ENCODE results near the gene TNF.
A peak's percentile ranks its signal among the peaks of the same experiment; 100 is the strongest.

The TNF gene

GRCh38 chr6:31545291-31545690 is 30.1 kb upstream of the TNF start:
- no peak for DNase-seq

GRCh38 chr6:31546339-31546957 is 28.9 kb upstream of the TNF start, which contains the start of gene ATP6V1G2:
ATP6V1G2 (minus strand) TSS chr6:31546608; CDS start chr6:31546559, 49 bp downstream.
- DNase-seq = peak; percentile 78

GRCh38 chr6:31546958-31547726 is 28.2 kb upstream of the TNF start, which contains the start of gene NFKBIL1:
NFKBIL1 (plus strand) TSS chr6:31547608; CDS start chr6:31547695, 87 bp downstream.
- DNase-seq = peak; percentile 83

- no peak for DNase-seq
Measured at GRCh38 chr6:31547727-31548543, 27.4 kb upstream of the TNF start.

- DNase-seq = no peak
Measured at GRCh38 chr6:31548544-31548873, 26.9 kb upstream of the TNF start.

- peak; percentile 57 for DNase-seq
Measured at GRCh38 chr6:31551371-31551770, 24.0 kb upstream of the TNF start.

- DNase-seq = no peak
Measured at GRCh38 chr6:31556307-31556706, 19.1 kb upstream of the TNF start.

GRCh38 chr6:31557443-31558317 is 17.7 kb upstream of the TNF start:
- no peak for DNase-seq

GRCh38 chr6:31558318-31558625 is 17.1 kb upstream of the TNF start:
- DNase-seq = no peak

- peak; percentile 67 for DNase-seq
Measured at GRCh38 chr6:31558631-31559500, 16.5 kb upstream of the TNF start.

GRCh38 chr6:31559606-31559957 is 15.8 kb upstream of the TNF start:
- DNase-seq = no peak

GRCh38 chr6:31559958-31560696 is 15.2 kb upstream of the TNF start:
- DNase-seq = peak; percentile 42

GRCh38 chr6:31560697-31561058 is 14.7 kb upstream of the TNF start:
- DNase-seq = no peak

GRCh38 chr6:31567531-31568370 is 7.6 kb upstream of the TNF start:
- DNase-seq = no peak

- no peak for DNase-seq
Measured at GRCh38 chr6:31568537-31568961, 6.8 kb upstream of the TNF start.

GRCh38 chr6:31569861-31570536 is 5.4 kb upstream of the TNF start:
- DNase-seq = no peak

GRCh38 chr6:31572041-31572911 is 3.1 kb upstream of the TNF start, which contains the start of gene LTA:
LTA (plus strand) TSS chr6:31572289; CDS start chr6:31572743, 454 bp downstream.
- peak; percentile 63 for DNase-seq

All from activated T-cell treated with anti-CD3 and anti-CD28 coated beads for 4 hours (primary cell).